ENCODE measurements around the gene LMO4.

DNA sequence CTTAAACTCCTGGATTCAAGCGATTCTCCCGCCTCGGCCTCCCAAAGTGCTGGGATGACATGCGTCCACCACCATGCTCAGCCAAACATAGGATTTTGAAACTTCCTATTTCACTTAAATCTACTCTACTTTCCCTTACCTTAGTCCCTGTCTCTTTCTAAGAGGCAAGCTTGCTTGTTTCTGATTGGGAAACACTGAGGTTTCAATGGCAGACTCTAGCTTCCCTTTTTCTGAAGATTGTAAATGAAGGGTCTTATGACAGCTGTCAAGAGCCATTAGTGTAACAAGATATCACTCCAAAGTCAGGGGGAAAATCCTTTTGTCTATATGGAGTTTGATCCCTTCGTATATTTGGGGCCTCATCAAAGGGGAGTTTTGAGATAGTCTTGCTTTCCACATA lies 23.5 kb upstream of the LMO4 start:
- TF ChIP-seq POLR2AphosphoS5 (IDR thresholded peaks at IDR 0.05) (no peak), POLR2A (IDR thresholded peaks at IDR 0.05) (no peak)
- TF ChIP-seq, protein P1, sequence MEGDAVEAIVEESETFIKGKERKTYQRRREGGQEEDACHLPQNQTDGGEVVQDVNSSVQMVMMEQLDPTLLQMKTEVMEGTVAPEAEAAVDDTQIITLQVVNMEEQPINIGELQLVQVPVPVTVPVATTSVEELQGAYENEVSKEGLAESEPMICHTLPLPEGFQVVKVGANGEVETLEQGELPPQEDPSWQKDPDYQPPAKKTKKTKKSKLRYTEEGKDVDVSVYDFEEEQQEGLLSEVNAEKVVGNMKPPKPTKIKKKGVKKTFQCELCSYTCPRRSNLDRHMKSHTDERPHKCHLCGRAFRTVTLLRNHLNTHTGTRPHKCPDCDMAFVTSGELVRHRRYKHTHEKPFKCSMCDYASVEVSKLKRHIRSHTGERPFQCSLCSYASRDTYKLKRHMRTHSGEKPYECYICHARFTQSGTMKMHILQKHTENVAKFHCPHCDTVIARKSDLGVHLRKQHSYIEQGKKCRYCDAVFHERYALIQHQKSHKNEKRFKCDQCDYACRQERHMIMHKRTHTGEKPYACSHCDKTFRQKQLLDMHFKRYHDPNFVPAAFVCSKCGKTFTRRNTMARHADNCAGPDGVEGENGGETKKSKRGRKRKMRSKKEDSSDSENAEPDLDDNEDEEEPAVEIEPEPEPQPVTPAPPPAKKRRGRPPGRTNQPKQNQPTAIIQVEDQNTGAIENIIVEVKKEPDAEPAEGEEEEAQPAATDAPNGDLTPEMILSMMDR (IDR thresholded peaks at IDR 0.05) = no peak

Measured in suprapubic skin (tissue), 4 donors.